Kidney tubule cell (primary cell): ENCODE data around the gene C22orf31.

ENCODE experiments used
- DNase-seq: peaks from one replicate; pipeline ENCODE4 v3.0.0-alpha.2; 2018; ENCODE audit warnings: low spot score

Gene C22orf31

DNA sequence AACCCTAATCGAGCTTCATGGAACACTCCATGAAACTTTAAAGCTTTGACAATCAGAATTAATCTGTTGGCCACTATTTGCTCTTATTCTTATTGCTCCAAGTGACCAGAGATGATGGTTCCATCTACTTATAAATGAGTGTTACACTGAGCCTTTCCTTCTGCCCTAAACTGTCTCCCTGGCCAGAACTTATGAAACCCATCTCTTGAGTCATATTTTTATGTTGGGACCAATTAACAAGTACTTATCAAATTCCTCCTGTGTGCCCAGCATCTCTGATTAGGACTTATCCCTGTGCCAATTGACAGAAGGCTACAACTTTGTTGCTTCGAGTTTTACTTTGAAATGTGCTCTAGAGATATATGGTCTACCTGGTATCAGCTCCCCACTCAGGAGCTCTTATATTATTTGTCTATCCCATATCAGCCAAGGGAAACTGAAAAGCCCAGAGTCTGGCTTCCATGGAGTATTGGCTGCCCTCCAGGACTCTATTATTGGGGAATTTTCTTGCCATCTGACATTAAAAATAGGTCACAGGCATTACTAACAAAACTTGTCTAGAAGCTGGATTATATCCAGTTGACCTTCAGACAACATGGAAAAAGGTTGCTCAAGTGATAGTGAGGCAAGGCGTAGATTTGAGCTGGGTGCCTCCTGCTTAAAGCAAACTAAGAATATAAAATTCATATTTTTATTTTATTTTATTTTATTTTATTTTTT, 20.0 kb upstream of the C22orf31 start:
- no peak for DNase-seq

DNA sequence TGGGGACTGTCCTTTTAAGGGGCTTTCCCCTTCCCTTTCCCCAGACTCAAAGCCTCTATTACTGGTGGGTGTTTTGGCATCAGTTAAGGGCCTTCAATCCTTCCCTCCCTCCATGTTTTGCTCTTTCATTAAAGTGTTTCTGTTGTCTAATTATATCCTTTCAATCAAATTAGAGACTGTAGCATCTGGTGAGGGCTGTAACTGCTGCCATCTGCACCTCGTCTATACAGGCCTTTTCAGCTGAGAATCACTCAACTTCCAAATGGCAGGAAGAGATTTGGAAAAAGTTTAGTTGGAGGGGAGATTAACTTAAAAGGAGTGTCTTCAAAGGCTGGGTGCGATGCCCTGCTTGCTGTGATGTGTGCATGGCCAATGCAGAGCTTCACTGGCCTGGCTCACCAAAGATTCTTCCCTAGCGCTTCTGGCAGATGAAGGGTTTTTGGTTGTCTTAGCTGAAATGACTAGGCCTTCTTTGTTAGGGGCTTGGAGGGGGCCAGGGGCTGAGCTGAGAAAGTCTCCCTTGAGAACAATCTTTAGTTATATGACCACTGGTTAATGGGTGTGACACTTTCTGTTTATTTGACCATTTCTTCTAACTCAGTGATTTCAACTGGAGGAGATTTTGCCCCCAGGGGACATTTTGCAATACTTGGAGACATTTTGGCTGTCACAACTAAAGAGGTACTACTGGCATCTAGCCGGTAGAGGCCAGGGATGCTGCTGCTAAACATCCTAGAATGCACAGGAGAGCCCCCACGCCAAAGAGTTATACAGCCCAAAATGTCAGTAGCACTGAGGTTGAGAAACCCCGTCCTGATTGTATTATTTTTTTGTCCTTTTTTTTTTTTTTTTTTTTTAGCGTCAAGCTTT, 18.7 kb upstream of the C22orf31 start:
- DNase-seq, result no peak

DNA sequence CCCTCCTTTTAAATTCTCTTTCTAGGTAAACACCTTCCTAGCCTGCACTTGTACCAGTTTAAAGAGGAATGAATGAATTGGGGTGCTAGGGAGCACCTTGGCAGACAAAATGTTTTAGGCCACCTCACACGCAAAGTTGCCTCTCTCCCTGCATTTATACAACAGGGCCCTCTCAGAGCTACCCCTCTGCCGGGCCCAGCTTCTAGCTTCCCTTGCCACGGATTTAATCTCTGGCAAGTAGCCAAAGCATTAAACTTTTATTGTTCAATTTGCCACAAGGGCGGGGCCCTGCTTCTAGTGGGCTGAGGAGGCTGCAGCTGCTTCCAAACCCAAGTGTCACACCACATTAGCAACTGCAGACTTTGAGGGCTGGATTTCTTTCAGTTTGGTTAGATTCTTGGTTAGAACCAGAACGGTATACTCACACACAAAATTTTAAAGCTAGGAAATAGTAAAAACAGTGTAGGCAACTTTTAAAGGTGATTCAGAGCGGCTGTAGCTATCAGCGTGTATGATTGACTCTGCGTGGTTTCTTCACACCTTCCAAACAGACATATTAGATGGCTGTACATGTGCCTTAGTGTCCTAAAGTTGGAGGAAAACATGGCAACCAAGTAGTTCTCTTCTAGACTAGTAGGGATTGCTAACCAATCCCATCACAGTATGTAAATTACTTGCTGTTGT, 17.7 kb upstream of the C22orf31 start:
- DNase-seq, result no peak

DNA sequence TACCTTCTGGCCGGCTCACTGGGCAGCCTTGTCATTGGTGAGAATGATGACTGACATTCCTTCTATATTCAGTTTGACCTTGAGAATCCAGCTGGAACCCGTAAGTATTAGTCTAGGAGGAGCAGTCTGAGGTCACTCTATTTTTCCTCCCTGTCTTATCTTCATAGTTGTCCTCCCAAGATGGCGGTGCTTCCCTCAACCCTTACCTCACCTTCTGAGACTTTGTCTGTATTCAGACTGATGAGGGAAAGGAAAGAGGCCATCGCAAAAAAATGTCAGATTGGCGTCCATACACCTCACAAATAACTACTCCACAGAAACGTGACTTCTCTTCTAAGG, 17.2 kb upstream of the C22orf31 start:
- DNase-seq, result no peak

DNA sequence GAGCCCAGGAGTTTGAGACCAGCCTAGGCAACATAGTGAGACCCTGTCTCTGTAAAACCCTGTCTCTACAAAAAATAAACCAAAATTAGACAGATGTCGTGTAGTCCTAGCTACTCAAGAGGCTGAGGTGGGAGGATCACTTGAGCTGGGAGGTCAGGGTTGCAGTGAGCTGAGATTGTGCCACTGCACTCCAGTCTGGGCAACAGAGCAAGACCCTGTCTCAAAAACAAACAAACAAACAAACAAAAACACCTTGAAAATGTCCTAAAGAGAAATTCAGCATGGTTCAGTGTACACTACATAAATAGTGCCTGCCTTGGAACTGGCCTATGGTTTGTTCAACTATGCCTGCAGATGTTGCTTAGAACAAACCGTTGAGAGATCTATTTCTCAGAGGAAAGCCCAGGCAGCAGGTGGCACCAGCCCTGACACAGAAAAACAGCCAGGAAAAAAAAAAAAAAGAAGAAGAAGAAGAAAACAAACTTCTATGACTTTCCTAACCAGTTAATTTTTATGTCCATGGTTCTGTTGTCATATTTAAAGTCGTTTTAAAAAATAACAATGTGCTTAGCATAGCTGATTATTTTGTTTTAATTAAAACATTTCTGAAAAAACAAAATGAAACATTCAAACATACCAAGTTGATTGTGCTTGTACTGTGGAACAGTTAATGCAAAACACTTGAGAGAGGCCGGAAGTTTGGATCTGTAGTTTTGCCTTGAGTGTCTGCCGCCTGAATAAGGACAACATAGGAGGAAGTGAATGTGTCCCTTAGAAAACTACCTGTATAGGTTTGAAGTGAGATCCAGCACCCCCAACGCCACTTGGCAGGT, 16.6 kb upstream of the C22orf31 start:
- no peak for DNase-seq

DNA sequence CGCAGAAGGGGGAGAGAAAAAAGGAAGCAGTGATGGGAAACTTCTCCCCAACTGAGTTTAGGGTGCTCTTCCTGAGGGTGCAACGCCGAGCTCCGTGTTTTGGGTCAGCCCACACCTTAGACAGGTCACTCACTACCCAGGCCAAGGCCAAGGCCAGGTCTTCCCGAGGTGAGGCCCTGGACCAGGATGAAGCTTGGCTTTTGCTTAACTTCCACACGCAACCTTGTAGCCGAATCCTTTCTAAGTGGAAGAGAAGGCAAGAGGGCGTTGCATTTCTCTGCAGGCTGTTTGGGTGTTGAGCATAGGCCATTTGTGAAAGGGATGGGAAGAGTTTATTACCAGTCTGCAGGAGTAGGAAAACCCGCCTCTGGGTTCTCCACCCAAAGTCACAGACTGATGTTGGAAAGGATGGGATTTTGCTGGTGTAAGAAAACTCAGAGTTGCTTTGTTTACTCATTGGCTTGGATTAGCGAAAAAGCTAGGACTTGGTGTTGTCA, 12.7 kb upstream of the C22orf31 start:
- no peak for DNase-seq

DNA sequence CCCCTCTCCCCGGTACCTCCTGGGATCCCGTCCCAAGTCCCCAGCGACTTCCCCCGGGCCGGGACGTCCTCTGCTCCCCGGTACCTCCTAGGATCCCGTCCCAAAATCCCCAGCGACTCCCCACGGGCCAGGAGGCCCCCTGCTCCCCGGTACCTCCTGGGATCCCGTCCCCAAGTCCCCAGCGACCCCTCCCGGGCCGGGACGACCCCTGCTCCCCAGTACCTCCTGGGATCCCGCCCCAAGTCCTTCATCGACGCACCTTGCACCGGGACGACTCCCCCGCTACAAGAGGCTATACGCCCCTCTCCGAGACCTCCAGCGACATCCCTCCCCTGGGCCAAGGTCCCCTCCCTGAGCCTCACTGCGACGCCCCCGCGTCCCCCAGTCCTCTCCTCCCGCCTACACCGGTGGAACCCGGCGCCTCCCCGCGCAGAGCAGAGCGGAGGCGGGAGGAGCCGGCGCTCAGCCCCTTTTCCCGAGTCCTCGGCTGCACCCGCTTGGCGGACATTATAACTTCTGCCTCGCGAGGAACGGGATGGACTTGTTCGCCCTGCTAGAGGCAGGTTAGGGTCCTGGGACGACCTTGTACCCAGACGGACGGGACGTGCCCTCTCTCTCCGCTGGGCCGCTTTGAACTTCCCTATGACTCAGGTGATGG, 12.1 kb upstream of the C22orf31 start:
- DNase-seq, result peak; percentile 36

DNA sequence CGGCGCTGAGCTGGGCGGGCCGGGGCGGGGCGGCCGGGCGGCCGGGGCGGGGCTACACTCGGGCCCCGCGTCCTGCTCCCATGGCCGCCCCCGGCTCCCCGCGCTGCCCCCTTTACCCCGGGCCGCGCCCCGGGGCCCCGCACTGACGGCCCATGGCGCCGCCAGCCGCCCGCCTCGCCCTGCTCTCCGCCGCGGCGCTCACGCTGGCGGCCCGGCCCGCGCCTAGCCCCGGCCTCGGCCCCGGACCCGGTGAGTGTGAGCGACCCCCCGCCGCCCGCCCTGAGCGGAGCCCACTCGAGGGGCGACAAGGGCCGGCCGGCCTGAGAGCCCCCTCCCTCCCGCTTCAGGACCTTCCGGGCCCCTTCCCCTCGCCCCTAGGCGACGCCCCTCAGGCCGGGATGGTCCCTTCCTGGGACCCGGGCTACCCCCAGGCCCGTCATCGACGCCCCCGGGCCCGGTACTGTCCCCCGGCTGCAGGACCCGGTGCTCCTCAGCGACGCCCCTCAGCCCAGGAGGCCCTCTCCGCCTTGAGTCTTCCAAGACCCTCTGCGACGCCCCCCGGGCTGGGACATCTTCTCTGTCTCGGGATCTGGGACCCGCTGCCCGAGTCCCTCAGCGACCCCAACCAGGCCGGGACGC, 11.5 kb upstream of the C22orf31 start, which contains the start of gene KREMEN1:
TSS of gene KREMEN1 (plus strand) at position 57 of the 639 bp plus-strand sequence. CDS start at position 153, 96 bp downstream.
- no peak for DNase-seq

DNA sequence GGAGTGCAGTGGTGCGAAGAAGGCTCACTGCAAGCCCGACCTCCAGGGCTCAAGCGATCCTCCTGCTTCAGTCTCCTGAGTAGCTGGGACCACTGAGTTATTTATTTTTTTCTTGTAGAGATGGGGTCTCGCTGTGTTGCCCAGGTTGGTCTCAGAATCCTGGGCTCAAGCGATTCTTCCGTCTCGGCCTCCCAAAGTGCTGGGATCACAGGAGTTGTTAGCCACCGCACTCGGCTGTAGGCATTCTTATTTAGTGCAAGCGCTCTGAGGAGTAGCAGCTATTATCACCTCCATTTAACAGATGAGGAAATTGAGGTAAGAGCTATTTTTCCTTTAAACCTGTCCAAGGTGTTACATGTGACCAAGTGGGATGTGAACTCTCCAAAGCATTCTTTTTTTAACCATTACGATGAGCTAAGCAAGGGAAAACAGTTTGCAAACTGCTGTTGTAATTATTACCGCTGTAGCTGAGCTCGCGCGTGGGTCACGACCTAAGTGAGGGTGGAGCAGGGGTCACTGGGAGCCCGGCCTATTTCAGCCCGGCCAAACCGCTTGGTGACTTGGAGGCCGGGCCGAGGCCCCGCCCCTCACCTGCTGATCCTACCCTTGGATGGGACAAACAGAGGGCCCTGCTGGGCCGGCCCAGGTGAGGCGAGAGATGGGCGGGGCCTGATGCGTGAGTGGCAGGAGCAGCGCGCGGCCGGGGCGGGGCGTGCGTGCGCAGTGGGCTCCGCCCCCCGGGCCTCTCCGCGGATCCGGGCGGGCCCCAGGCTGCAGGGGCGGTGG, 10.8 kb upstream of the C22orf31 start:
- DNase-seq, result peak; percentile 92

DNA sequence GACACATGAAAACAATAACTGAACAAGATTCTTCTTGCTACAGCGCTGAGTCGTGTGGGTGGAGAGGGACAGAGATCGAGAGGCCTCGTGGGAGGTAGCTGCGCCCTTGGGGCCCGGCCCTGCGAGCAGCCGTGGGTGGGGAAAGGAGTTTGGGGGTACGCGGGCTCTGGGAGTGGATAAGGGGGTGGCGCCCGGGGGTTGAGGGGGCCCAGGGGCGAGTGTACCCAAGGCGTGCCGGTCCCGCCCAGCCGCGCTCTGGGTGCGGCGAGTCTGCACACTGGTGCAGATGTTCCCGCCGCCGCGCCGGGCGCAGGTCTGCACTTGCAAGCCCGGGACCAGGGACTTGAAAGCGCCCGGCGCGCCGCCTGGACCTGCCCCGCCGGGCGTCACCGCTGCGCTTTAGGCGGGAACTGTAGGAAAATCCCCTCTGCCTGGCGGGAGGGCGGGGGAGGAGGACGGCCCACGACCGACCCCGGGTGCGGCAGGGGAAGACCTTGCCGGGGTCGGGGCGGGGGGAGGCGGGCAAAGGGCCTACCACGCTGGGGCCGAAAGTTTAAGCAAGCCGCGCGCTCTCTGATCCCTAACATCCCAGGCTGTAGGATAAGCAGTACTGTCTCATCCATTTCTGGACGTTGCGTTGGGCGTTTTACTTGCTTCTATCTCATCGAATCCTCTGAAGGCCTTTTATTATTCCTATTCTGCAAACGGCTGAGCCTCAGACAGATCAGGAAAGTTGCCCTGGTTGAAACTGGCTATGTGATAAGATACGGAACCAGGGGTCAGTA, 9.8 kb upstream of the C22orf31 start:
- DNase-seq, result peak; percentile 28

DNA sequence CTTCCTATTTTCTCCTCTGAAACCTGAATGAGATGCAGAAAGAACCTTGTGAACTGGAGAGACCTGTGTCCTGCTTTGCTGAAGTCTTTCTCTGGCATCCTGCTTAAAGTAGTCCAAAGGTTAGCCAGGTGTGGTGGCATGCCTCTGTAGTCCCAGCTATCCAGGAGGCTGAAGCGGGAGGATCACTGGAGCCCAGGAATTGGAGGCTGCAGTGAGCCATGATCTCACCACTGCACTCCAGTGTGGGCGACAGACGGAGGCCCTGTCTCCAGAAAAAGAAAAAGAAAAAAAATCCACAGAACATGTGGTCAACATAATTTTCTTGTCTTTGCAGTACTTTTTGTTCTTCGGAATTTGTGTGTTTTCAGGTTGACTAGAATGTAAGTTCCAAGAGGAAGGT, 8.9 kb upstream of the C22orf31 start:
- DNase-seq, result no peak

DNA sequence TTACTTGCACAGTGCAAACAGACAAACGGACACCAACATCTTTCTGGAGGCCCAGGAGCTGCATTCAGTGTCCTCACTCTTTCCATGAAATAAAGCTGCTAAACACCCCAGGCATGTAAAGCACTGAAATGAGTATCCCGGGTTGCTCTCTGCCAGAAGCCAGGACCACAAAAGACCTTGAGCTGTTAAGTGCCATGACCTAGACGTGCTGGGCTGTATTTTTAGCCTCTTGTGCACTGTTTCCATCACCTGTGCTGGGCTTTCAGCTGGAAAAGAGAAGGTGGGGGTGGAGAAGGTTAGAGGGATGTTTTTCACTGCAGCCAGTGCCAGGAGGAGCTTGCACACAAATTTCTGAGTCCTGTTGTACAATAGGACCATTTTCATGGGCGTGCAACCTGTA, 7.8 kb upstream of the C22orf31 start:
- no peak for DNase-seq

DNA sequence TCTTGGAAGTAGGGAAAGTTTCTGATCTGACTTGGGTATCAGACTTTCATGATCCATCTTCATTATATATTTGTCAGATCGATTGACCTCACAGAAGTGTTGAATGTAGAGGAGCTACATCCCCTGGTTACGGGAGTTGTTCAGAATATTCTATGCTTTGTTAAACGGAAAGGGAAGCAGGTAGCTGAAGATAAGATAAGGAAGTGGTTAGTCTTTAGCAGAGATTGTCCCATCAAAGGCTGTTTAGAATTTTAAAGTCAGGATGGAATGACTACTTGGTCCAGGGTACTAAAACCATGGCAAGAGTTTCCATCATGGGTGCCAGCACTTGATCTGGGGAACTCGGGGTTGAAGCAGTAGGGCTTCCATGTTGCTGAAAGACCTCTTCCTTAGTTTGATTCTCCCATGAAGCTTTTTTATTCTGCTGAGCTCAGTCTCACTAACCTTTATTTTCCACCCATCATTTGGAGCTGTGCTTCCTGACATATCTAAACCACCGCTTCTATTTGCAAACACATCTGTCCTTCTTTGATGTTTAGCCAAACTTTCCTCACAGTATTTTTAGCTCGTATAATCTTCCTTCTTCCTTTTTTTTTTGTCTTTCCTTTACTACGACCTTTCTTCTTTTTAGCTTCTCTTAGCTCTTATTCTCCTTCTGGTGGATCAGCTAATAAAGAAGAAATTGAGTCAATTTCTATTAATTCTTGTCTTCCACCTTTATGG, 4.0 kb upstream of the C22orf31 start:
- no peak for DNase-seq

DNA sequence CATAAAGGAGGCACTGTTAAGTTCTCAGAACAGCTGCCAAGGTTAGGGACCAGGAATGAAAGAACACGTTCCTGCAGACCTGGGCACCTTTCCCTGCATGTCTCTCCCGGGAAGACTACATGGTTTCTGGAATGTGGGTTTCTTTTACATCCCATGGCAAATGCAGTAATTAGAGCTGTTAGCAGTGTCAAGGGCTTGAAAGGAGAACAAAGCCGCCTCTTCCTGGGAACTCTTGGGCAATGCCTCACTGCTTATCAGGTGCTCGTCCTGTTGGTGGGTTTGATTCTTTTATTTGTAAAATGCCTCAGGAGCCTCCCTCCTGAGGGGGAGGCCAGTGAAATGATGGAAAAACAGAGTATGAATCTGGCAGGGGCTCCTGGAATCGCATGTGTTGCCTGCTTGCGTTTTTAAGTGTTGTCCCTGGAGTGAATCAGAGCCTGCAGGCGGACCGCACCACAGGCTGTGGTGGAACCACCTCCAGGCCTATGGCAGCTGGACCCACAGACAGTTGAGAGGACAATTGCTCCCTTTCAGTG, 723 bp upstream of the C22orf31 start:
- DNase-seq, result no peak

DNA sequence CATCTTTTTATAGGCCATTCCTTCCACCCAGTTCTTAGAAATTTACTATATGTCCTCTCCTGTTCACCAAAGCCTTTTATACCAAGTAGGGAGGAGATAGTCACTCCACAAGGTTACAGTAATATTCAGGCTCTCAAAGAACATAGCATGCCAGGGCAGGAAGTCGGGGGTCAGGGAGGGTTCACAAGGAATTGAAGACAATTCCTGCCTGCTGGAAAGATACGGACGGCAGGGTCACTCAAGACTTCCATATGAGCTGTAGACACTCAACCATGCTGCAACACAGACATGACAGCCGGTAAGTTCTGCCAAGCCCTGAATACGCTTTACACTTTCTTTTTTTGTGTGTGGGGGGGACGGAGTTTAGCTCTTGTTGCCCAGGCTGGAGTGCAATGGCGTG, 700 bp downstream of the C22orf31 start:
- no peak for DNase-seq

DNA sequence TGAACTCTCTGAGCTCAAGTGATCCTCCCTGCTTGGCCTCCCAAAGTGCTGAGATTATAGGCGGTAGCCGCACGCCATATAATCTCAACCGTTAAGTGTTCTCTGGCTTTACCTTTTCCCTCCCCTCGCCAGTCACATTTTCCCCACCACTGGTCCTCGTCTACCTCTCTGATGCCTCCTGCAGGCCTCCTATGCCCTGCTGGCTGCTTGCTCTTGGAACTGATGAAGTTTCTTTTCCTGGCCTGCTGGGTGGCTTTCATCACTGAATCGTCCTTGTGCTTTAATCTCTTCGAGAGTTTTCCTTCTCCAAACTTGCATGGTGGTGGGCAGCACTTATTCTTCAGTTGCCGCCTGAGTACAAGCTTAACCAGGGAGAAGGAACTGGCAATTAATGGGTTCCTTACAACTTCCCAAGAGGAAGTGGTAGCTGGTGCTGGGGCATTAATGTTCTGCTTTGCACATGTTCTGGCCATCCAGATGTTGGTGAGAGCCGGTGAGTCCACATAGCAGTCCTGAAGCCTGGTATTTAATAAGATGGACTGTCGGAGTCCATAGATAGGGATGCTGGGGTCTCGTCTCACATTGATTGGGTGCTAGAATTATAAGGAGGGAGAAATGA, 1.3 kb downstream of the C22orf31 start:
- DNase-seq, result no peak

DNA sequence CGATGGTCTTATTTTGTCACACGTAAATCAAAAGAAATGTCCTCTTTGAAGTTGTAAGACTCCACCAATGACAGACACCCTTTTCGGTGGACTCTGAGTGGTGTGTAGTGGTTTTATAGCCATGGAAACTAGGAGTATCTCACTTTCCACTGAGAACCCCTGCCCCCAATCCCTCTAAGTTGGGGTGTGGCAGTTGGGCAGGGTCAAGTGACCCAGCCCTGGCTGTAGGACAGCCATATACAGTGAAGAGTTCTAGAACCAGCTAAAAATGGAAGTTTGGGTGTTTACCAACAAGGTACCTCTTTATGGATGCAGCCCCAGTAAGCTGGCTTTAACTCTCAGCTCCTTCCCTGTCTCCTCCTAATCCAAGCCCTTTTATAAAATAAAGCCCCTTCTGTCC, 5.2 kb downstream of the C22orf31 start:
- DNase-seq, result no peak
